SK-N-SH (cell line): ENCODE results near the gene CNTNAP2. TPM values are rescaled to one million over a fixed set of nuclear protein-coding genes. Genes with fewer than 3 reads are reported as not detected.

Experiments
- CTCF ChIA-PET: fragments of 300-600, 350-600 bp; formaldehyde crosslinking; extraction: SDS; loops from one replicate; lab custom pipeline; 2021; lab: Yijun Ruan, JAX
- POLR2A ChIA-PET: fragments of 350-600 bp; sonication (Branson Sonifier 250); formaldehyde crosslinking; extraction: SDS; loops from one replicate; lab custom pipeline; 2020; ENCODE audit warnings: antibody characterized with exemption, inconsistent platforms; lab: Yijun Ruan, JAX
- DNase-seq: peaks from one replicate; pipeline ENCODE4 v3.0.0; 2012
- H2AFZ ChIP-seq: fragments of 200-600 bp; sonication (generic); 2 replicates; pipeline ENCODE4 v1.8.1; 2016; ENCODE audit warnings: antibody characterized with exemption, mild to moderate bottlenecking, low read depth
- H3F3A ChIP-seq: fragments of 200-600 bp; sonication (generic); replicated peaks from 2 replicates; pipeline ENCODE3; 2016; ENCODE audit warnings: antibody characterized with exemption, mild to moderate bottlenecking; ENCODE audit not compliant: insufficient read depth
- H3K27ac ChIP-seq, 2 experiments: fragments of 200-500 bp in 1 of 2; fragments of 200-600 bp in 1 of 2; sonication (Bioruptor generic) in 1 of 2; sonication (generic), shearing (Covaris generic) in 1 of 2; 2 replicates each; pipeline versions ENCODE4 v1.5.1 to v1.6.1; 2014 to 2016; ENCODE audit warnings: low read depth in 2 of 2, inconsistent platforms in 1 of 2, low read length in 1 of 2, mild to moderate bottlenecking in 1 of 2, mixed read lengths in 1 of 2
- H3K27me3 ChIP-seq: fragments of 200-600 bp; sonication (generic), shearing (Covaris generic); 2 replicates; pipeline ENCODE4 v1.6.1; 2016; ENCODE audit warnings: mixed run types; ENCODE audit not compliant: insufficient read depth
- H3K36me3 ChIP-seq, 2 experiments: fragments of 200-500 bp in 1 of 2; fragments of 200-600 bp in 1 of 2; sonication (Bioruptor generic) in 1 of 2; sonication (generic) in 1 of 2; replicated peaks in 1 of 2; 2 replicates each; pipeline versions ENCODE3 to v1.5.1; 2014 to 2016; ENCODE audit warnings: low read length in 1 of 2, mild to moderate bottlenecking in 1 of 2; ENCODE audit not compliant: insufficient read depth in 2 of 2, control insufficient read depth in 1 of 2
- H3K4me1 ChIP-seq, 2 experiments: fragments of 200-500 bp in 1 of 2; fragments of 200-600 bp in 1 of 2; sonication (Bioruptor generic) in 1 of 2; sonication (generic), shearing (Covaris generic) in 1 of 2; 2 replicates each; pipeline versions ENCODE4 v1.5.1 to v1.6.1; 2014 to 2016; ENCODE audit warnings: low read depth in 1 of 2, low read length in 1 of 2, mixed run types in 1 of 2; ENCODE audit not compliant: insufficient read depth in 2 of 2, control insufficient read depth in 1 of 2
- H3K4me2 ChIP-seq: fragments of 200-600 bp; sonication (generic), shearing (Covaris generic); 2 replicates; pipeline ENCODE4 v1.6.1; 2017; ENCODE audit warnings: mixed run types
- H3K4me3 ChIP-seq, 2 experiments: fragments of 200-500 bp in 1 of 2; fragments of 200-600 bp in 1 of 2; sonication (Bioruptor generic) in 1 of 2; sonication (generic), shearing (Covaris generic) in 1 of 2; 2 replicates each; pipeline versions ENCODE4 v1.5.1 to v1.8.1; 2014 to 2016; ENCODE audit warnings: low read depth in 2 of 2, inconsistent platforms in 1 of 2, low read length in 1 of 2, mild to moderate bottlenecking in 1 of 2, mixed read lengths in 1 of 2, moderate library complexity in 1 of 2
- H3K79me2 ChIP-seq: fragments of 200-600 bp; sonication (generic); 2 replicates; pipeline ENCODE4 v1.8.1; 2017; ENCODE audit warnings: mild to moderate bottlenecking; ENCODE audit not compliant: insufficient read depth
- H3K9ac ChIP-seq: fragments of 200-600 bp; sonication (generic); 2 replicates; pipeline ENCODE4 v1.6.1; 2017; ENCODE audit warnings: mixed run types
- H3K9me2 ChIP-seq: fragments of 200-600 bp; sonication (generic); 2 replicates; pipeline ENCODE4 v1.6.1; 2017; ENCODE audit warnings: mixed run types
- H3K9me3 ChIP-seq: fragments of 200-600 bp; sonication (generic); 2 replicates; pipeline ENCODE4 v1.6.1; 2017; ENCODE audit warnings: mixed run types, mild to moderate bottlenecking, moderate library complexity
- H4K20me1 ChIP-seq: fragments of 200-600 bp; sonication (generic); 2 replicates; pipeline ENCODE4 v1.6.1; 2017; ENCODE audit warnings: mild to moderate bottlenecking, mixed run types; ENCODE audit not compliant: insufficient read depth
- CHD2 ChIP-seq: fragments of 150-350 bp; IDR thresholded peaks from 2 replicates; pipeline ENCODE4 v1.6.1; 2018; ENCODE audit warnings: low read length; ENCODE audit not compliant: partially characterized antibody
- FOSL2 ChIP-seq: IDR thresholded peaks from 2 replicates; pipeline ENCODE4 v1.4.0; 2012; ENCODE audit warnings: low read depth, mild to moderate bottlenecking, moderate library complexity, borderline replicate concordance
- FOXJ3 ChIP-seq: sonication (generic); formaldehyde crosslinking; IDR thresholded peaks from 2 replicates; pipeline ENCODE4 v1.5.1; 2020; ENCODE audit warnings: mild to moderate bottlenecking, missing genetic modification reagents
- GATA2 ChIP-seq: sonication (generic); formaldehyde crosslinking; IDR thresholded peaks from 2 replicates; pipeline ENCODE4 v1.5.0; 2020; ENCODE audit warnings: mild to moderate bottlenecking, missing genetic modification reagents
- IRF3 ChIP-seq: fragments of 150-350 bp; IDR thresholded peaks from 2 replicates; pipeline ENCODE4 v1.6.1; 2016; ENCODE audit warnings: mild to moderate bottlenecking, low read depth, low read length
- MAX ChIP-seq: IDR thresholded peaks from 2 replicates; pipeline ENCODE4 v1.4.0; 2012; ENCODE audit warnings: low read depth
- MEF2A ChIP-seq: IDR thresholded peaks from 2 replicates; pipeline ENCODE4 v1.4.0; 2012; ENCODE audit warnings: low read depth, borderline replicate concordance
- MXI1 ChIP-seq: IDR thresholded peaks from 2 replicates; pipeline ENCODE4 v1.6.1; 2012; ENCODE audit warnings: mild to moderate bottlenecking, low read depth, low read length, improper control_type of control experiment
- PBX3 ChIP-seq: IDR thresholded peaks from 2 replicates; pipeline ENCODE4; 2012
- POLR2AphosphoS5 ChIP-seq: IDR thresholded peaks from 2 replicates; pipeline ENCODE4 v1.6.1; 2012; ENCODE audit warnings: low read depth, low read length
- RAD21 ChIP-seq: IDR thresholded peaks from 2 replicates; pipeline ENCODE4 v1.6.1; 2012; ENCODE audit warnings: mild to moderate bottlenecking, low read length
- RFX5 ChIP-seq: IDR thresholded peaks from 2 replicates; pipeline ENCODE4 v1.6.1; 2012; ENCODE audit warnings: mild to moderate bottlenecking, improper control_type of control experiment, low read length
- RXRA ChIP-seq: IDR thresholded peaks from 2 replicates; pipeline ENCODE4 v1.4.0; 2012; ENCODE audit warnings: low read depth, mild to moderate bottlenecking, borderline replicate concordance
- SIN3A ChIP-seq: IDR thresholded peaks from 2 replicates; pipeline ENCODE4 v1.6.1; 2012; ENCODE audit warnings: low read depth, mild to moderate bottlenecking, low read length, moderate library complexity, borderline replicate concordance
- TAF1 ChIP-seq: IDR thresholded peaks from 2 replicates; pipeline ENCODE4 v1.6.1; 2012; ENCODE audit warnings: low read depth, mild to moderate bottlenecking, low read length, moderate library complexity, borderline replicate concordance
- TCF12 ChIP-seq: IDR thresholded peaks from 2 replicates; pipeline ENCODE4 v1.4.0; 2012
- TEAD4 ChIP-seq: IDR thresholded peaks from 2 replicates; pipeline ENCODE4 v1.4.0; 2012; ENCODE audit warnings: mild to moderate bottlenecking, borderline replicate concordance; ENCODE audit not compliant: insufficient read depth
- USF1 ChIP-seq: IDR thresholded peaks from 2 replicates; pipeline ENCODE4 v1.4.0; 2012; ENCODE audit warnings: low read depth, borderline replicate concordance
- ZBTB33 ChIP-seq: IDR thresholded peaks from 2 replicates; pipeline ENCODE4 v1.4.0; 2012; ENCODE audit warnings: low read depth, borderline replicate concordance
- WGBS: methylation state at CpG from one replicate; pipeline ENCODE4 v1.1.6; 2017; ENCODE audit warnings: low lambda C conversion rate; 5-methylcytosine and 5-hydroxymethylcytosine counted together
- polyA plus RNA-seq, 3 experiments: library from polyadenylated mRNA; depleted of rRNA; stranded (reverse); fragments of >200 nt; gene quantifications; 2 replicates each; pipeline ENCODE4 v1.2.3, GENCODE V29; 2012

CNTNAP2 gene
- polyA plus RNA-seq, 1 of the 3 experiments (the other 2 are of a cell fraction): 3.4 TPM

GRCh38 chr7:148058753-148059152 is 1942.2 kb downstream of the CNTNAP2 start:
- Histone ChIP-seq H3K27ac (peak overlapping the region in 1 of 2 experiments; percentile 61; a peak in 1 of 4 replicates), H4K20me1 (no peaks in the 10 kb centered on the region), H3K4me3 (no peak overlapping the region), H3F3A (no peaks in the 10 kb centered on the region), H3K36me3 (no peaks in the 10 kb centered on the region), H3K9me3 (peaks cover 5% of the 10 kb centered on the region; the same call in 1 of the 2 replicates), H3K9ac (no peak overlapping the region), H2AFZ (no peak overlapping the region), H3K4me1 (peaks cover 0 to 6% of the 10 kb centered on the region in 2 experiments; a peak in 1 of 4 replicates), H3K27me3 (no peaks in the 10 kb centered on the region), H3K79me2 (no peaks in the 10 kb centered on the region), H3K4me2 (no peak overlapping the region), H3K9me2 (no peaks in the 10 kb centered on the region)
- ChIA-PET CTCF (no interaction called here), POLR2A (no interaction called here)
- DNase-seq: no peak
- 60% methylated on average over 6 of the region's 6 CpGs for WGBS
- TF ChIP-seq TAF1 (no peak), TCF12 (no peak), RFX5 (no peak), PBX3 (no peak), FOXJ3 (CRISPR knock-in tag) (no peak), TEAD4 (no peak), FOSL2 (no peak), USF1 (no peak), ZBTB33 (no peak), CHD2 (no peak), SIN3A (no peak)

GRCh38 chr7:148060724-148061123 is 1944.1 kb downstream of the CNTNAP2 start:
- Histone ChIP-seq H3K27me3 (no peaks in the 10 kb centered on the region), H3K27ac (no peak overlapping the region), H3K4me1 (peaks cover 0 to 6% of the 10 kb centered on the region in 2 experiments; a peak in 1 of 4 replicates), H3K9me2 (no peaks in the 10 kb centered on the region), H3K9ac (no peak overlapping the region), H3K4me3 (no peak overlapping the region), H3F3A (no peaks in the 10 kb centered on the region), H3K36me3 (no peaks in the 10 kb centered on the region), H3K4me2 (no peak overlapping the region), H2AFZ (no peak overlapping the region), H4K20me1 (no peaks in the 10 kb centered on the region), H3K9me3 (peaks cover 5% of the 10 kb centered on the region; the same call in 1 of the 2 replicates), H3K79me2 (no peaks in the 10 kb centered on the region)
- DNase-seq: no peak
- CTCF ChIA-PET: interaction anchor here (0.9 to 1.4 kb wide), 2 partner anchors 514 to 628 kb away, joined by 3 to 4 read pairs; no protein-coding TSS in a partner anchor
- POLR2A ChIA-PET: no interaction called here
- 69% methylated on average over 1 of the region's 1 CpG for WGBS
- TF ChIP-seq TEAD4 (no peak), MXI1 (no peak), SIN3A (no peak), RAD21 (no peak), RXRA (no peak), MEF2A (no peak), IRF3 (no peak), CHD2 (no peak), USF1 (no peak), PBX3 (no peak), POLR2AphosphoS5 (no peak), GATA2 (no peak), MAX (no peak)
